Measurements from ENCODE around the gene SERGEF.
"Not testable (repeated sequence)": the region's sequence is repeated elsewhere in the genome, so short reads cannot be mapped to it uniquely, and the experiment has no call there.

Gene SERGEF

DNA sequence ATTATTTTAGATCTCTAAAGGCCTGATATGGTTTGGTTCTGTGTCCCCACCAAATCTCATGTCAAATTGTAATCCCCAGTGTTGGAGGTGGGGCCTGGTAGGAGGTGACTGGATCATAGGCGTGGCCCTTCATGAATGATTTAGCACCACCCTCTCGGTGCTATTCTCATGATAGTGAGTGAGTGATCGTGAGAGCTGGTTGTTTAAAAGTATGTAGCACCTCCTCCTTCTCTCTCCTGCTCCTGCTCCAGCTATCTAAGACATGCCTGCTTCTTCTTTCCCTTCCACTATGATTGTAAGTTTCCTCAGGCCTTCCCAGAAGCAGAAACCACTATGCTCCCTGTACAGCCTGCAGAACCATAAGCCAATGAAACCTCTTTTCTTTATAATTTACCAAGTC, 114.1 kb downstream of the SERGEF start:
- DNase-seq, result no peak

DNA sequence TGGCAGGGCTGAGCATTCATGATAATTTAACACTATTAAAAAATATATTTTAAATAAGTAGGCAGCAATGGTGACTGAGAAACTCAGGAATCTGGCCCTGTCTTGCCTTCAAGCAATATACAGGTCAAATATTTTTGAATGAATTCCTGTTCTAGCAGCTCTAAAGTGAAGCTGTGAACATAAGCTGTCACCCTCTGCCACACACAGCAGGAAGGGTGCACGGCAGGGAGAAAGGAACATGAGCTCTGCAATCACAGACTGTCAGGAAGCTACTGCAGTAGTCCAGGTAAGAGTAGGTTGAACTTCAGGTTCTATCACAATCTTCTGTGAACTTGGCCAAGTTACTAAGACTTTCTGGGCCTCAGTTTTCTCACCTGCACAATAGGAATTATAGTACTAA, 114.8 kb downstream of the SERGEF start:
- DNase-seq, result no peak

DNA sequence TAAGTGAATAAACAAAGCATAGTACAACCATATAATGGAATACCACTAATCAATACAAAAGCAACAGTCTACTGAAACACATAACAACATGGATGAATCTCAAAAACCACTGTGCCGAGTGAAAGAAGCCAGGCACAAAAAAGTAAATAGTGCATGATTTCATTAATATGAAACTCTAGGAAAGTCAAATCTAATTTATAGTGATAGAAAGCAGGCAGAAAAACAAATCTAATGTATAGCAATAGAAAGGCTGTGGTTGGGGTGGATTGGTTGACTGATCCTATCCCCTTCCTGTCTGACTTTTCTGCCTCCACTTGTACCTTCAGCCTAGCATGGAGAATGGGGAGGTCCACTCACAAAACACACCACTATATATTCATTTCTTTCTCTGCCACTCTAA, 115.4 kb downstream of the SERGEF start:
- DNase-seq, result no peak

DNA sequence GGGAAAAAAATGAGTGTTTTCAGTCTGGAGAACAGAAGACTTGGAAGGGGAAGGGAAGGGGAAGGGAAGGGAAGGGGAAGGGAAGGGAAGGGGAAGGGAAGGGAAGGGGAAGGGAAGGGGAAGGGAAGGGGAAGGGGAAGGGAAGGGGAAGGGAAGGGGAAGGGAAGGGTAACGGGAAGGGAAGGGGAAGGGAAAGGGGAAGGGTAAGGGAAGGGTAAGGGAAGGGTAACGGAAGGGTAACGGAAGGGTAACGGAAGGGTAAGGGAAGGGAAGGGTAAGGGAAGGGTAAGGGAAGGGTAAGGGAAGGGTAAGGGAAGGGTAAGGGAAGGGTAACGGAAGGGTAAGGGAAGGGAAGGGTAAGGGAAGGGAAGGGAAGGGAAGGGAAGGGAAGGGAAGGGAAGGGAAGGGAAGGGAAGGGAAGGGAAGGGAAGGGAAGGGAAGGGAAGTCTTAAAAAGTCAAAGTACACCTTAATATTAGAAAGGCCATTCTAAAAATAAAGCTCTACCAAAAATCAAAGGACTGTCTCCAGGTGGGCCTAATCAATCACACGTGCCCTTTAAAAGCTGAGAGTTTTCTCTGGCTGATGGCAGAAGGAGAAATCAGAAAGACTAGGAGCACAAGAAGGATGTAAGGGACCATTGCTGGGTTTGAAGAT, 116.2 kb downstream of the SERGEF start:
- DNase-seq, result not testable (repeated sequence)

DNA sequence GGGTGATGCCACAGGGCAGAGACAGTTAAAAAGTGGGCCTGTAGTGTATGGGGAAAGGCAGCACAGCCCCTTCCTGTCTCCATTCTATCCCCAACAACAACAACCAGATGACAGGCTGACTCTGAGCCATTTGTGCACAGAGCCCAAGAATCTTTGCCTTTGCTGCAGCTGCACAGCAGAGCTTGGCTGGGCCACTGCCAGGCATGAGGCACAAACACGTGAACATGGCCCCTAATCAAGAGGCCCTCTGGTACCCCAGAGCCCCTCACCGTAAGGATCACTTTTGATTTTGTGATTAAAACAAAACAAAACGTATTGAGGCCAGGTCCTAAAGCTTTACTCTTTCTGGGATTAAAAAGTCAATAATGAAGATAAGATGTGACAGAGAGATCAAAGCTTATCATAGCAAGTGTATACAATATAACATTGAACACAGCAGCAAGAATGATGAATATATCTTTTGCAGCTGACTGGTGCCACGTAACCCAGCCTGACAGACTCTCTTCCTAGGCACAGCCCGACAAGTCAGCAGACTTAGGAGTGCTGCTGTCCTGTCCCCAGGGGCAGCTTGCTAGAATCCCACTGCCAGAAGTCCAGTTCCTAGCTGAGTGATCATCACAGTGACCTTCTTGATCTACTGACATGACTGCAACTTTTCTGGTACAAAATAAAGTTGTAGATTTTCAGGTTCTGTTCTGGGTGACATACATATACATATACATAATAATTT, 117.8 kb downstream of the SERGEF start:
- DNase-seq, result no peak

DNA sequence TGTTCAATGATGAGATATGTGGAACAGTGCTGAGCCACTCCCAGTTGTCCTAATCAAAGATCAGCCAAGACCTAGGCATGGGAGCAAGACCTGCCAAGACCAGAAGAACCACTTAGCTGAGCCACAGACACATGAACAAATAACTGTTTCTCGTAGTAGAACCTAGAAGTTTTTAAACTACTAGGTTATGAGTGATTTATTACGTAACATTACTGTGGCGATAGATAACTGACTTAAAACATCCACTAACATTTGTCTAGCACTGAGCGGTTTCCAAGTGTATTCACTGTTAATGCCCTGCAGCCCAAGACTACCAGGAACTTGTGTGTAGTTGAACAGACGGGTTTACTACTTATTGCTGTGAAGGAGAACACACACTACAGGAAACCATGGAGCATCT, 120.4 kb downstream of the SERGEF start:
- DNase-seq, result no peak

DNA sequence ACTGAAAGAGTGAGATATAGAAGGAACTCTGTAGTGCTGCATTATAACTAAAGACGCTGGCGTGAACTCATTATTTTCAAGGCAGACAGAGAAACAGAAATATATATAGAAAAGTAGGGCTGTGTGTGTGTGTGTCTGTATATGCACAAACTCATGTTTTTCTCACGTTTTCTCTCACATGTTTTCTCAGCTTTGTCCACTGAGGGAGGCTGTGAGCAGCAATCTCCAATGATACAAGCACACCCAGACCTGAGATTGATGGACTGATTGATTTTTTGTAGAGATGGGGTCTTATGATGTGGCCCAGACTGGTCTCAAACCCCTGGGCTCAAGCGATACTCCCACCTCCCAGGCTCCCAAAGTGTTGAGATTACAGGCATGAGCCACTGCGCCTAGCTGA, 122.5 kb downstream of the SERGEF start:
- no peak for DNase-seq

DNA sequence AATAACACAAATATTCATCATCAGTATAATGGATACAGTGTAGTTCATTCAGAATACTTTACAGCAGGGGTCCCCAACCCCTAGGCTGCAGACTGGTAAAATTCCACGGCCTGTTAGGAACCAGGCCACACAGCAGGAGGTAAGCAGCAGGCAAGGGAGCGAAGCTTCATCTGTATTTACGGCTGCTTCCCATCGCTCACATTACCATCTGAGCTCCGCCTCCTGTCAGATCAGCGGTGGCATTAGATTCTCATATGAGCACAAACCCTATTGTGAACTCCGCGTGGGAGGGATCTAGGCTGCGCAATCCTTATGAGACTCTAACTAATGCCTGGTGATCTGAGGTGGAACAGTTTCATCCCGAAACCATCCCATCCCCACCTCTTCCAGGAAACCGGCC, 125.1 kb downstream of the SERGEF start:
- DNase-seq, result no peak

DNA sequence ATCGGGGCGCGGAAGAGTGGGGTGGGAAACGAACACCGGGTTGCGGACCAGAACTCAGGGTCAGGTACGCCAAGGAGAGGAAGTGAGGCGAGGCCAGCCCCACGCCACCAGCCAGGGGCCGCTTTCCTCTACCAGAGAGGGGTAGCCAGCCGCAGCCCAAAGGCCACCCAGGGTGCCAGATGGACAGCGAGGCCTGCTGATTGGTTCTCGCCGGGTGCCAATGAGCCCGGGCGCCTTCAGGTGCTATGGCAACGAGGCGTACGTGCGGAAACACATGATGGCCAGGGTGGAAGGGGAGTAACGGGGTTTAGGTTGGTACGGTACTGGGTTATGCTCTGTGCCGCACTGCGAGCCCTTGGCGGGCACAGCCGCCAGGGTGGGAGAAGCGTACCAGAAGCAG, 128.9 kb downstream of the SERGEF start:
- DNase-seq, result no peak

DNA sequence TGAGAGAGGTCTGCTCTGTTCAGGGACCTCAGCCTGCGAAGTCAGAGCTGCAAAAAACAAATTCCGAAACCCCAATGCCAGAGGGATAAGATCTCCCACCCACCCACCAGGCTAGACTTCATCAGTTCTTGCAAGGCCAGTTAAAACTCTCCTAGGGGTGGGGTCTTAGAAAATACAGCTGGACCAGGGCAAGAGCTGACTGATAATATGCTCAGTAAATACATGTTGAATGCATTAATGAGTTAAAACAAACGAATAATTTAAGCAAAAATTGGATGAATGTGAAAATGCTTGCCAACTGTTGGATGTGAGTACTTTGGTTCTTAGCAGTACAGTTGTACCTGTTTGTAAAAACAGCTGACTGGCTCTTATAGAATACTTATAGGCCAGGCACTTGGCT, 129.8 kb downstream of the SERGEF start:
- no peak for DNase-seq

DNA sequence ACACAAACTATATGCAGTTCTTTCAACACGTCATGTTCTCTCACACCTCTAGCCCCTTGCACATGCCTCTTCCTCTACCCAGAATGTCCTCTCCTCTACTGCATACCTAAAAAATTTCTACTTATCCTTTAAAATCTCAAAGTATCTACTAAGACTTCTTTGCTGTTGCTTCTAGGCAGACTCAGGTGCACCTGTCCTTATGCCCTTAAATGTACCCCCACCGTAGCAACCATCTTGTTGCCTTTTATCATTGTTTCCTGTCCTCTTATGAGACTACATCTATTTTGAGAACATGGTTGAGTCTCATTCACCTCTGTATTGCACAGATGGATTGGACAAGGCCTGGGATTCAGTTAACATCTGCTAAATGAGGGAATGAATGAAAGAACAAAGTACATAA, 134.1 kb downstream of the SERGEF start:
- DNase-seq, result no peak

DNA sequence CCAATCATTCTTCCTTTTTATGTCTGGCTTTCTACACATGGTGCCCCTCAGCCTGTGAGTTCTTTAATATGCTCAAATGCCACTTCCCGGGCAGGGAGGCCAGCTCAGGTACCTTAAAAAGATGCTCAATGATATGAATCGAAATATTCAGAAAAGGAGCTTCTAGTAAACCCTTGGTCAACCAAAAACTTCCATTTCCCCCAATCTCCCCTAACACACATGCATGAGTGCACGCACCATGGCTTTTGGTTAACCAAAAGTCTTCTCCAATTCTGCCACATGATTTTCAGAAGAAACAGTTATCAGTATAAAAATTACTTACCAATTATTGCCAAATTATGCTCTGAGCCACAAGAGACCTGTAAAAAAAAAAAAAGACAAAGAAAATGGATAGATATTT, 135.0 kb downstream of the SERGEF start:
- DNase-seq, result no peak

DNA sequence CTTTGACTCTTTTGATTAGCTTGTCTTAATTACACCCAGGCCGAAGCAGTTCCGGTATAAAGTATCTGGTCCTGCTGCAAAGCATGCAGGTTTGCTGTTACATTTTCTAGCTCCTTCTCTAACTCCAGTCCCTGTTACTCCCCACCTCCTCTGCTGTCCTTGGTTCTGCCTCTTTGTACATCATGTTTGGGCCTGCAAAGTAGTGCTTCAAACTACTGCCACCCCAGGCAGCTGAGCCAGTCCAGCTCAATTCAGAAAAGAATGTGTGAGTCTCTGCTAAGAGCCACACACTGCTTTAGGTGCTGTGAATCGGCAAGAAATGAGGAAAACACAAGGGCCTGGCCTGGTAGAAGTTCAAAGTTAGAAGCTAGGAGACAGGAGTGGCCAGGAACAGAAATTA, 136.0 kb downstream of the SERGEF start:
- DNase-seq, result no peak

DNA sequence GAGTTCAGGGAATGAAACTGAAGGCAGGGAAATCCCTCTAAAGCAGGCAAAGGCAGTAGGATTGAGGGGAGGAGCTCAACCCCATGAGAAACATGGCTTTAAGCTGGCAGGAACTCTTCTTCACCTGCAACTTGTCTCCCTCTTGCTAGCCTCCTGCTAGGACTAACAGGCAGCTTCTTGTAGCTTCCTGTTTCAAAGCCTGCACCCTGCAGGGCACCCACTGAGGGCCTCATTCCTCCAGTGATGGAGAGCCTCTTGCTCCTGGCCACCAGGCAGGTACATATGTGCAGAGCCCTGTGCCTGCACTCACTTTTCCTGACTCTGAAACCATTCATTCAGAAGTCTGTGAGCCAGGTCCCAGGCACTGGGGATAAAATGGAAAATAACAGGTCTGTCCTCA, 137.0 kb downstream of the SERGEF start:
- DNase-seq, result no peak

DNA sequence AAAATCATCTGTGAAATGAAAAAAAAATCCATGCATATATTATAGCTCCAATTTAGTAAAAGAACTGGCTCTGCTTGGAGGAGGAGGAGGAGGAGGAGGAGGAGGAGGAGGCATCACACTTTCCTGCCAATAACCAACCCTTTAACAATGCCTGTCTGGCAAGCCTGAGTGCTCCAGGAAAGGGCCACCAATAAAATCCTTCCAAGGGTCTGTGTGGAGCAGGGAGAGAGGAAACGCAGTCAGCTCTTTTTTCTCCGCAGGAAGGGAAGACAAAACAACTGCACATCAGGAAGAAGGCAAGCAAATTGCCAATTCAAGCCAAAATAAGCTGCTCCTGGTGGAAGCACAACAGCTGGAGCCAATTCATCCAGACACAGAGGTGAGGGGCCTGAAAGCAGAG, 139.3 kb downstream of the SERGEF start:
- no peak for DNase-seq

DNA sequence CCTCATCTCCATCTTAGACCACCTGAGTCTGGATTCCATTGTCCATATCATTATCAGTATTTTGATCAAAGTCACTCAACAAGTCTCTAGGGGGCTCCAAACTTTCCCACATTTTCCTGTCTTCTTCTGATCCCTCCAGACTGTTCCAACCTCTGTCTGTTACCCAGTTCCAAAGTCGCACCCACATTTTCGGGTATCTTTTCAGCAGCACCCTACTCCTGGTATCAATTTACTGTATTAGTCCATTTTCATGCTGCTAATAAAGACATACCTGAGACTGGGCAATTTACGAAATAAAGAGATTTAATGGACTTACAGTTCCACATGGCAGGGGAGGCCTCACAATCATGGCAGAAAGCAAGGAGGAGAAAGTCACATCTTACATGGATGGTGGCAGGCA, 144.4 kb downstream of the SERGEF start:
- DNase-seq, result not testable (repeated sequence)

DNA sequence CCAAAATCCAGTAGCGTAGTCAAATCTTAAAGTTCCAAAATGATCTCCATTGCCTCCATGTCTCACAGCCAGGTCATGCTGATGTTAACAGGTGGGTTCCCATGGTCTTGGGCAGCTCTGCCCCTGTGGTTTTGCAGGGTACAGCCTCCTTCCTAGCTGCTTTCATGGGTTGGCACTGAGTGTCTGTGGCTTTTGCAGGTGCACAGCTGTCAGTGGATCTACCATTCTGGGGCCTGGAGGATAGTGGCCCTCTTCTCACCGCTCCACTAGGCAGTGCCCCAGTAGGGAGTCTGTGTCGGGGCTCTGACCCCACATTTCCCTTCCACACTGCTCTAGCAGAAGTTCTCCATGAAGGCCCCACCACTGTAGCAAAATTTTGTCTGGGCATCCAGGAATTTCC, 145.5 kb downstream of the SERGEF start:
- no peak for DNase-seq

DNA sequence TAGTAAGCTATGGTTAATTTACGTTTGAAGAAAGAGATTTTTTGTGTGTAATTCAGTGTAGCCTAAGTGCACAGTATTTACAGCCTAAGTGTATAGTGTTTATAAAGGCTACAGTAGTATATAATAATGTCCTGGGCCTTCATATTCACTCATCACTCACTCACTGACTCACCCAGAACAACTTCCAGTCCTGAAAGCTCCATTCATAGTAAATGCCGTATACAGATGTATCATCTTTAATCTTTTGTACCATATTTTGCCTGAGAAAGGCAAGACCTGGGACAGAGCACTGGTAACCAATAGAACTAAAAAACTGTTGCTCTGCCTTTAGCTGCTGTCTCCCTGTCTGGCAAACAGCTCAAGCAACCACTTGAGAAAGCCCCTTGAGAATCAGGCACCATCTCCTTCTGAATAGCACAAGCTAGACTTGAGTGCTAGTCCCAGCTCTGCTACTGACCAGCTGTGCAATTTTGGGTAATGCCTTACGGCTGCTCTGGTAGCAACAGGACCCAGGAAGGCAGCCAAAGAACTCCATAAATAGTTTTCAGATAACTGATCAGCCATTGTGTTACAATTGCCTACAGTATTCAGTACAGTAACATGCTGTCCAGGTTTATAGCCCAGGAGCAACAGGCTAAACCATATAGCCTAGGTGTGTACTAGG, 146.9 kb downstream of the SERGEF start:
- no peak for DNase-seq

DNA sequence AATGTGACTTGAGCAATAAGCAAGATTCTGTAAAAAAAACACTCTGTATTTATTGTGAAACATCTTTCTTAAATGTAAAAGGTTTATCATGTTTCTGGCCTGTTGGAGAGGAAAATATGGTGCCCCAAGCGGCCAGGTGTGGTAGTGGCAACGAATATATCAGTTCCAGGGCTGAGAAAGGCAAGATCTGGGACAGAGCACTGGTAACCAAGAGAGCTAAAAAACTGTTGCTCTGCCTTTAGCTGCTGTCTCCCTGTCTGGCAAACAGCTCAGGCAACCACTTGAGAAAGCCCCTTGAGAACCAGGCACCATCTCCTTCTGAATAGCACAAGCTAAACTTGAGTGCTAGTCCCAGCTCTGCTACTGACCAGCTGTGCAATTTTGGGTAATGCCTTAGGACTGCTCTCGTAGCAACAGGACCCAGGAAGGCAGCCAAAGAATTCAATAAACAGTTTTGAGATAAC, 148.3 kb downstream of the SERGEF start:
- no peak for DNase-seq

DNA sequence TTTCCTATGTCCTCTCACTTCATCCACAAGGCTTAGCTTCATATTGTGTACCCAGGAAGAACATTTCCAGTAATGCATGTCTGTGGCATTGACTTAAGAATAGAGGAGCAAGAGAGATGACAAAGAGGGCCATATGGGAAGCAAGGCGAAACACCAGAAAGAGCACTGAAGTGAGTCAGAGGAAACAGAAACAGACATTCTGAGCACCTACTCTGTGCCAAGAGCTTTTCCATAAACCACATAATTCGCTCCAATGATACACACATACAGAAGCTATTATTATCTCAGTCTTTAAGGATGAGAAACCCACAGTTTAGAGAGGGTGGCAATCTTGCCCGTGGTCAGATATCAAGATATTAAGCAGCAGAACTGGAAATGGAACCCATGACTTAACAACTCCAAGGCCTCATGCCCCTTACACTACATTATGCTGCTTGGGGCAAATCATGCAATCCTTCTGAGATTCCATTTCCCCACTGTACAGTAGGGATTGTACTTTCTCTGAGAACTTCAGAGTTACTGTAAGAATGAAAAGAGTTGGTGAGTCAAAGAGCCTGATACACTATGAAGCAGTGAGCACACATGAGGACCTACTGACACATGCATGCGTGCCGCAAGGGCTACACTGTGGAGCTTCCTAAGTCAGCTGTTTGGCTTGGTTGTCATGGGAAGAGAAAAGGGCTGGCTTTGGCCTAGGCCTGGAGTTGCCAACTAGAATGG, 151.7 kb downstream of the SERGEF start:
- DNase-seq, result no peak

DNA sequence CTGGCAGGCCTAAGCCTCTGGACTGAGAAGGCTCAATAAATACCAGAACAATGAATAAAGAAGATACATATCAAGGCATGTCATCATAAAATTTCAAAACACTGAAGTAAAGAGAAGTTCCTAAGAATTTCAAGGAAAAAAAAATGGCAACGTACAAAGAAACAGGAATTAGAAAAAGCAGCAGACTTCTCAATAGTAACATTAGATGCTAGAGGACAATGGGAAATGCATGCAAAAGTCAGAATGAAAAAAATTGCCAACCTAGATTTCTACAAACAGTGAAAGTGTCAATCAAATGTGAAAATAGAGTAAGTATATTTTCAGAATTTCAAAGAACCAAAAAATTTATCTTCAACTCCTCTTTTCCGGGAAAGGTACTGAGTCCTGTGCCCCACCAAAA, 153.3 kb downstream of the SERGEF start:
- no peak for DNase-seq

DNA sequence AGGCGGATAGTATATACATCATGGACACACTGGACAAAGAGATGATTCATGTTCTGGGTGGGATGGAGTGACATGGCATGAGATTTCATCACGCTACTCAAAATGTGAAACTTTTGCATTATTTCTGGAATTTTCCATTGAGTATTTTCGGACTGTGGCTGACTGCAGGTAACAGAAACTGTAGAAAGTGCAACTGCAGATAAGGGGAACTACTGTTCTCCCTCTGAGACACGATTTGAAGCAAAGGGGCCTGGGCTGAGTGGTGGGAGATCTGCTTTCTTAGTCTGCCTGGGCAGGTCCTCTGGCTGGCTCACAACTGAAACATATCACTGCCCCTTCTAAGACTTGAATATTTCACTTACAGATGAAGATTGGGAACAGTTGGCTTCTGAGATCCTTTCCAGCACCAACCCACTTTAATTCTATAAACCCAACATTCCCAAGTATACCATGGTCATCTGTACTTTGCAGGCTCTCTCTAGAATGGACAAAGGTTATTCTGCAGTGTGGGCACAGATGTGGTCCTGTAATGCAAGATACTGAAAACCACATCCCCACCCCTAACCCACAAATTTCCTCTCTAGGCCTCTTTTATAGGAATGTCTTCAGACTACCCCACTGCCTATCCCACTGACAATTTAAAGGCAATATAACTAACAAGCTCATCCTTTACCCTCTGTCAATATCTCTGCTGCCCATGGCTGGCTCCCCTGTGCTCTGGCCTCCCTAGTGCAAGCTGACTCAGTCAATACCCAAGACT, 157.1 kb downstream of the SERGEF start:
- DNase-seq, result no peak

DNA sequence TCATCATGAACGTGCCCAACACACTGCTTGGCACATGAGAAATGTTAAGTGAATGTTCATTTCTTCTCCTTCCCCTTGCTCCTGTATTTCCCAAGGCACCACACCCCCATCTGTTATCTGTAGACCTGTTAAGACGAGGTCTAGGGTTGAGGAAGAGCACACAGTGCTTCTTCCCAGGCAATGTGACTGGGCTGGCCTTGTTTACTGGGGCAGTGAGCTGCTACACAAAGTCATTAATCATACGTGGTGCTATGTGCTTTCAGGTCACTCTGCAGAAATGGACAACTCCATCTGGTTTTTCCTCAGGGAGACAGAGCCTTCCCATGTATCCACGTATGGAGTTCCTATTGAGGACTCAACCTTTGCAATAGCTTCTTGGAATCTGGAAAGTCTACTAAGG, 159.6 kb downstream of the SERGEF start:
- no peak for DNase-seq
